HCT116 (cell line): ENCODE measurements around the gene POGLUT2. TPM values are rescaled to one million over a fixed set of nuclear protein-coding genes. Genes with fewer than 3 reads are reported as not detected.

Experiments used
- ATAC-seq: fragments of 200-7000 bp; cut with Tn5 transposase; 2 replicates; pipeline ENCODE4 v1.9.1; 2020; ENCODE audit warnings: mild to moderate bottlenecking, moderate library complexity
- BruUV-seq: library from RNA; stranded (reverse); fragments of 400-500 nt; replicated peaks from 2 replicates; lab custom pipeline; 2021; lab: Mats Ljungman, UMichigan
- CTCF ChIA-PET: fragments of 300-600 bp; sonication (Branson Sonifier 250); formaldehyde crosslinking; loops from one replicate; lab custom pipeline; 2021; ENCODE audit warnings: antibody characterized with exemption; lab: Charles Lee
- POLR2A ChIA-PET: fragments of 300-600, 350-600 bp; sonication (Branson Sonifier 250); formaldehyde crosslinking; loops from one replicate; lab custom pipeline; 2021; ENCODE audit warnings: antibody characterized with exemption; lab: Charles Lee
- RAD21 ChIA-PET, 2 experiments: fragments of 300-600 bp; sonication (Branson Sonifier 250); formaldehyde crosslinking; loops; one replicate each; lab custom pipeline; 2023; ENCODE audit warnings: low total read pairs in 2 of 2; ENCODE audit not compliant: uncharacterized antibody in 2 of 2, unreplicated experiment in 2 of 2, low non-redundant PET in 1 of 2; lab: Charles Lee
- DNase-seq: peaks from one replicate; pipeline ENCODE4 v3.0.0-alpha.2; 2010; ENCODE audit warnings: low read depth, low spot score
- H2AFZ ChIP-seq: fragments of 200-600 bp; shearing (Covaris generic), sonication (generic); 2 replicates; pipeline ENCODE4 v1.6.1; 2017; ENCODE audit warnings: low read depth, mixed run types, mixed read lengths, antibody characterized with exemption, low read length; ENCODE audit not compliant: poor library complexity, severe bottlenecking
- H3K27ac ChIP-seq: 2 replicates; pipeline ENCODE4 v1.5.1; 2012; ENCODE audit warnings: low read depth, low read length
- H3K27me3 ChIP-seq: fragments of 200-600 bp; sonication (generic); 2 replicates; pipeline ENCODE4 v1.6.1; 2016; ENCODE audit warnings: mixed run types, low read length, mixed read lengths; ENCODE audit not compliant: insufficient read depth
- H3K36me3 ChIP-seq, 2 experiments: fragments of 200-500 bp in 1 of 2; fragments of 200-600 bp in 1 of 2; sonication (Bioruptor generic) in 1 of 2; sonication (generic) in 1 of 2; 2 replicates each; pipeline versions ENCODE4 v1.5.1 to v1.6.1; 2014 to 2016; ENCODE audit warnings: low read length in 2 of 2, inconsistent platforms in 1 of 2, mixed read lengths in 1 of 2, mixed run types in 1 of 2; ENCODE audit not compliant: insufficient read depth in 2 of 2, control insufficient read depth in 1 of 2
- H3K4me1 ChIP-seq, 2 experiments: fragments of 200-600 bp in 1 of 2; sonication (generic) in 1 of 2; 2 replicates each; pipeline versions ENCODE4 v1.5.1 to v1.6.1; 2012 to 2017; ENCODE audit warnings: low read length in 2 of 2, inconsistent platforms in 1 of 2, mild to moderate bottlenecking in 1 of 2, mixed read lengths in 1 of 2, mixed run types in 1 of 2, moderate library complexity in 1 of 2; ENCODE audit not compliant: insufficient read depth in 2 of 2, control insufficient read depth in 1 of 2
- H3K4me2 ChIP-seq: fragments of 200-600 bp; sonication (generic); 2 replicates; pipeline ENCODE4 v1.6.1; 2017; ENCODE audit warnings: mixed run types, low read length, mixed read lengths
- H3K4me3 ChIP-seq, 2 experiments: fragments of 200-600 bp in 1 of 2; sonication (generic) in 1 of 2; replicated peaks in 1 of 2; 2 replicates each; pipeline ENCODE4 v1.5.1; 2011 to 2016; ENCODE audit warnings: low read length in 2 of 2, control low read depth in 1 of 2, low read depth in 1 of 2, mild to moderate bottlenecking in 1 of 2, mixed read lengths in 1 of 2, mixed run types in 1 of 2
- H3K79me2 ChIP-seq: fragments of 200-600 bp; sonication (generic); 2 replicates; pipeline ENCODE4 v1.6.1; 2017; ENCODE audit warnings: mild to moderate bottlenecking, mixed run types, low read length, moderate library complexity, mixed read lengths; ENCODE audit not compliant: insufficient read depth
- H3K9ac ChIP-seq: fragments of 200-600 bp; sonication (generic); 2 replicates; pipeline ENCODE4 v1.6.1; 2016; ENCODE audit warnings: low read length, mixed read lengths
- H3K9me2 ChIP-seq: fragments of 200-600 bp; sonication (generic), shearing (Covaris generic); 2 replicates; pipeline ENCODE4 v1.6.1; 2017; ENCODE audit warnings: mixed run types, mild to moderate bottlenecking, moderate library complexity; ENCODE audit not compliant: insufficient read depth
- H3K9me3 ChIP-seq, 2 experiments: fragments of 200-500 bp in 1 of 2; fragments of 200-600 bp in 1 of 2; sonication (Bioruptor generic) in 1 of 2; sonication (generic) in 1 of 2; 2 replicates each; pipeline ENCODE4 v1.6.1; 2014 to 2017; ENCODE audit warnings: low read length in 2 of 2, mixed read lengths in 2 of 2, inconsistent platforms in 1 of 2, low read depth in 1 of 2, mild to moderate bottlenecking in 1 of 2, mixed run types in 1 of 2, moderate library complexity in 1 of 2; ENCODE audit not compliant: control insufficient read depth in 1 of 2, insufficient read depth in 1 of 2
- H4K20me1 ChIP-seq: fragments of 200-600 bp; sonication (generic), shearing (Covaris generic); 2 replicates; pipeline ENCODE4 v1.6.1; 2017; ENCODE audit warnings: mixed run types, mild to moderate bottlenecking, moderate library complexity; ENCODE audit not compliant: insufficient read depth
- ELF1 ChIP-seq: IDR thresholded peaks from 2 replicates; pipeline ENCODE4 v1.6.1; 2012; ENCODE audit warnings: low read depth, borderline replicate concordance
- FOSL1 ChIP-seq: IDR thresholded peaks from 2 replicates; pipeline ENCODE4 v1.6.1; 2012; ENCODE audit warnings: low read depth
- JUND ChIP-seq: IDR thresholded peaks from 2 replicates; pipeline ENCODE4 v1.6.1; 2012
- POLR2AphosphoS5 ChIP-seq: IDR thresholded peaks from 2 replicates; pipeline ENCODE4 v1.6.1; 2011; ENCODE audit warnings: mild to moderate bottlenecking, low read depth, low read length, moderate library complexity
- SP1 ChIP-seq: IDR thresholded peaks from 2 replicates; pipeline ENCODE4 v1.6.1; 2012; ENCODE audit warnings: low read depth
- TCF7L2 ChIP-seq: IDR thresholded peaks from 2 replicates; pipeline ENCODE4 v1.7.0; 2011; ENCODE audit warnings: borderline replicate concordance, inconsistent platforms; ENCODE audit not compliant: insufficient read depth, insufficient read length; ENCODE audit errors: extremely low read depth
- ZFX ChIP-seq: fragments of 450-650 bp; IDR thresholded peaks from 2 replicates; pipeline ENCODE4 v1.6.1; 2017
- intact Hi-C: fragments of 100-400 bp; cut with micrococcal nuclease; formaldehyde crosslinking; loops from 2 replicates; pipeline ENCODE4 v1.10.0; 2022
- total RNA-seq: library from RNA; stranded (reverse); gene quantifications from one replicate; pipeline ENCODE4 v1.2.1, GENCODE V29; 2021; ENCODE audit not compliant: unreplicated experiment
- TF ChIP-seq, protein P1 (sequence below), 3 experiments: fragments of 200-600 bp in 1 of 3; sonication (generic) in 1 of 3; IDR thresholded peaks in 2 of 3; conservative IDR thresholded peaks in 1 of 3; 2 replicates each; pipeline ENCODE4 v1.5.1; 2012 to 2017; ENCODE audit warnings: low read depth in 2 of 3, low read length in 2 of 3, antibody characterized with exemption in 1 of 3, borderline replicate concordance in 1 of 3, control low read depth in 1 of 3, mild to moderate bottlenecking in 1 of 3, mixed read lengths in 1 of 3, mixed run types in 1 of 3, moderate library complexity in 1 of 3; ENCODE audit not compliant: insufficient read depth in 1 of 3
- TF ChIP-seq, protein P2 (sequence below): IDR thresholded peaks from 2 replicates; pipeline ENCODE4 v1.6.1; 2012
- TF ChIP-seq, protein P3 (sequence below): IDR thresholded peaks from 2 replicates; pipeline ENCODE4 v1.6.1; 2011; ENCODE audit warnings: mild to moderate bottlenecking, low read length, moderate library complexity; ENCODE audit not compliant: insufficient replicate concordance; ENCODE audit errors: extremely low read depth

POGLUT2 gene
- total RNA-seq, 1 experiment from 2014 or later = 4.8 TPM

DNA sequence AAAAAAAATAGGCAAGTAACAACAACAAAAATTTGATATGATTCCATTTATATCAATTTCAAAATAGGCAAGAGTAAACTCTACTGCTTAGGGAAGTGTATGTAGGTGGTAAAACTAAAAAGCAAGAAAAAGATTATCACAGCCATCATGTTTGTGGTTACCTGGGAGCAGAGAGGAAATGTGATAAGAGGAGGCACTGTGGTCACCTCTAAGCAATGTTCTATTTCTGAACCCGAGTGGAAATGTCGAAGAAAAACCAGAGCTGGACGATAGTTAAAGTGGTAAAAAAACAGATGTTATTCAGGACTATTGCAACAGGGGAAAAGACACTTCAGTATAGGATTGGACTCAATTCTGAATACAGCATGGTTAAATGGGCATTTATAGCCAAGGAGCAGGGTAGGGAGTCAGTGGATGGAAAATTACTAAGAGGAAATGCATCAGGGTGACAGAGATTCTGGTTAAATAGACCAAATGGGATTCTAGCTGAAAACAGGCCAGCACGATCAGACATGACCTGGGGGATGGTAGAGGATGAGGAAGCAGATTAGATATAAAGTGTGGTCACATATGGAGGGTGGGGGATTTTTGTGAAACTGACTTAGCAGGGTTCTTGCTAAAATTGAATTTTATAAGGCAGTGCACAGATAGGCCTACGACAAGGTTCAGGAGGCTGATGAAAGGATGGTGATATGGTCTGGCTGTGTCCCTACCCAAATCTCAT is 19.2 kb downstream of the POGLUT2 start (continued):
- TF ChIP-seq FOSL1 (no peak), TCF7L2 (no peak), POLR2AphosphoS5 (no peak)
- TF ChIP-seq, protein P1, sequence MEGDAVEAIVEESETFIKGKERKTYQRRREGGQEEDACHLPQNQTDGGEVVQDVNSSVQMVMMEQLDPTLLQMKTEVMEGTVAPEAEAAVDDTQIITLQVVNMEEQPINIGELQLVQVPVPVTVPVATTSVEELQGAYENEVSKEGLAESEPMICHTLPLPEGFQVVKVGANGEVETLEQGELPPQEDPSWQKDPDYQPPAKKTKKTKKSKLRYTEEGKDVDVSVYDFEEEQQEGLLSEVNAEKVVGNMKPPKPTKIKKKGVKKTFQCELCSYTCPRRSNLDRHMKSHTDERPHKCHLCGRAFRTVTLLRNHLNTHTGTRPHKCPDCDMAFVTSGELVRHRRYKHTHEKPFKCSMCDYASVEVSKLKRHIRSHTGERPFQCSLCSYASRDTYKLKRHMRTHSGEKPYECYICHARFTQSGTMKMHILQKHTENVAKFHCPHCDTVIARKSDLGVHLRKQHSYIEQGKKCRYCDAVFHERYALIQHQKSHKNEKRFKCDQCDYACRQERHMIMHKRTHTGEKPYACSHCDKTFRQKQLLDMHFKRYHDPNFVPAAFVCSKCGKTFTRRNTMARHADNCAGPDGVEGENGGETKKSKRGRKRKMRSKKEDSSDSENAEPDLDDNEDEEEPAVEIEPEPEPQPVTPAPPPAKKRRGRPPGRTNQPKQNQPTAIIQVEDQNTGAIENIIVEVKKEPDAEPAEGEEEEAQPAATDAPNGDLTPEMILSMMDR (IDR thresholded peaks at IDR 0.05 in 2 of 3, conservative IDR thresholded peaks at IDR 0.05 in 1 of 3; ENCODE audit: borderline replicate concordance in 1 of 3, insufficient read depth in 1 of 3, low read depth in 2 of 3, low read length in 2 of 3) = no peak

DNA sequence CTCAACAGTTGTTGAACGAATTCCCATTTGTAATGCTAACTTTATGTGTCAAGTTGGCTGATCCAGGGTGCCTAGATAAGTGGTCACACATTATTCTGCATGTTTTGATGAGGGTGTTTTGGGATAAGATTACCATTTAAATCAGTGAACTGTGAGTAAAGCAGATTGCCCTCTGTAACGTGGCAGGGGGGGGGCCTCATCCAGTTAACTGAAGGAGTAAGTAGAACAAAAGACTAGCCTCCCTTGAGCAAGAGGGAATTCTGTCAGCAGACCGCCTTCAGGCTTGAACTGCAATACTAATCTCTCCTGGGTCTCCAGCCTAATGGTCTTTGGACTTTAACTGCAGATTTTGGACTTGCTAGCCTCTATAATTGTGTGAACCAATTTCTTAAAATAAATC is 21.0 kb downstream of the POGLUT2 start:
- H4K20me1 ChIP-seq = no peaks in the 10 kb centered on the region
- no peaks in the 10 kb centered on the region for H3K9me3 ChIP-seq
- H3K36me3 ChIP-seq = no peaks in the 10 kb centered on the region
- no TSS peak for BruUV-seq
- intact Hi-C loops = no loop called here
- ATAC-seq = no peak
- ChIA-PET POLR2A (no interaction called here), CTCF (no interaction called here), RAD21 (no interaction called here)
- H3K27me3 ChIP-seq = no peaks in the 10 kb centered on the region
- peaks cover 0 to 18% of the 10 kb centered on the region in 2 experiments; a peak in 2 of 4 replicates for H3K4me1 ChIP-seq
- H3K9ac ChIP-seq = no peak overlapping the region
- no peak for DNase-seq
- peaks cover 6% of the 10 kb centered on the region; the same call in 1 of the 2 replicates for H3K79me2 ChIP-seq
- H3K4me3 ChIP-seq = no peak overlapping the region
- no peak for TF ChIP-seq ELF1
- TF ChIP-seq, protein P2, sequence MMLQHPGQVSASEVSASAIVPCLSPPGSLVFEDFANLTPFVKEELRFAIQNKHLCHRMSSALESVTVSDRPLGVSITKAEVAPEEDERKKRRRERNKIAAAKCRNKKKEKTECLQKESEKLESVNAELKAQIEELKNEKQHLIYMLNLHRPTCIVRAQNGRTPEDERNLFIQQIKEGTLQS = no peak
- no peak for TF ChIP-seq SP1
- TF ChIP-seq FOSL1 = no peak
- no peak for TF ChIP-seq ZFX
- no peak for TF ChIP-seq JUND
- no peak for TF ChIP-seq POLR2AphosphoS5
- TF ChIP-seq, protein P3, sequence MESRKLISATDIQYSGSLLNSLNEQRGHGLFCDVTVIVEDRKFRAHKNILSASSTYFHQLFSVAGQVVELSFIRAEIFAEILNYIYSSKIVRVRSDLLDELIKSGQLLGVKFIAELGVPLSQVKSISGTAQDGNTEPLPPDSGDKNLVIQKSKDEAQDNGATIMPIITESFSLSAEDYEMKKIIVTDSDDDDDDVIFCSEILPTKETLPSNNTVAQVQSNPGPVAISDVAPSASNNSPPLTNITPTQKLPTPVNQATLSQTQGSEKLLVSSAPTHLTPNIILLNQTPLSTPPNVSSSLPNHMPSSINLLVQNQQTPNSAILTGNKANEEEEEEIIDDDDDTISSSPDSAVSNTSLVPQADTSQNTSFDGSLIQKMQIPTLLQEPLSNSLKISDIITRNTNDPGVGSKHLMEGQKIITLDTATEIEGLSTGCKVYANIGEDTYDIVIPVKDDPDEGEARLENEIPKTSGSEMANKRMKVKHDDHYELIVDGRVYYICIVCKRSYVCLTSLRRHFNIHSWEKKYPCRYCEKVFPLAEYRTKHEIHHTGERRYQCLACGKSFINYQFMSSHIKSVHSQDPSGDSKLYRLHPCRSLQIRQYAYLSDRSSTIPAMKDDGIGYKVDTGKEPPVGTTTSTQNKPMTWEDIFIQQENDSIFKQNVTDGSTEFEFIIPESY = no peak
- no peaks in the 10 kb centered on the region for H3K9me2 ChIP-seq
- no peak overlapping the region for H2AFZ ChIP-seq
- no peak overlapping the region for H3K27ac ChIP-seq
- H3K4me2 ChIP-seq = no peak overlapping the region
